ENCODE data around the gene SEMA4B. TPM values are rescaled to one million over a fixed set of nuclear protein-coding genes. Genes with fewer than 3 reads are reported as not detected.

The SEMA4B gene
- total RNA-seq, 4 donors from 2014 or later: 89.2 to 151 (median 106) TPM

DNA sequence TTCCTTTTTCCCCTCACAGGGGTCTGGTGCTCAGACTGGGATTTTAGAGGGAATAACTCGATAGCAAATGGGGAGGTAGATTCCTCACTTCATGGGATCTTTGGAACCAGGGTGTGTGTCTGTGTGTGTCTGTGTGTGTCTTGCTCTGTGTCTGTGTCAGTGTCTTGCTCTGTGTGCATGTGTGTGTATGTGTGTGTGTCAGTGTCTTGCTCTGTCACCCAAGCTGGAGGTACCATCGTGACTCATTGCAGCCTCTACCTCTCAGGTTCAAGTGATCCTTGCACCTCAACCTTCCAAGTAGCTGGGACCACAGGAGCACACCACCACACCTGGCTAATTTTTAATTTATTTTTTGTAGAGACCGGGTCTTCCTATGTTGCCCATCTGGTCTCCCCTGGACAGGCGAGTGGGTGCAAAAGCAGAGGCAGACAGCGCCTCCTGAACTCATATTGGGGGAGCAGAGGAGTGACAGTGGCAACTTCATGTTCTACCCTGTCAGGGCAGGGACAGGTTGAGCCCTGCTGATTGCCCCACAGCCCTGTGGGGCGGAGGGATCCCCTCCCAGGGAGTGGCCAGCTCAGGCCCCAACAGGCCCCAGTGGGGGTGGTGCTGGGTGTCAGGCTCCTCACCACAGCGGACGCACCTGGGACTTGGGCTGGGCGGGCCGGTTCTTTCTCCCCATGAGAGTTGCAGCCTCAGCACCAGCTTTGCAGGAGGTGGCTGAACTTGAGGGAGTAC lies 10.4 kb upstream of the SEMA4B start:
- no peak for TF ChIP-seq POLR2A (IDR thresholded peaks at IDR 0.05)
- TF ChIP-seq, protein P1, sequence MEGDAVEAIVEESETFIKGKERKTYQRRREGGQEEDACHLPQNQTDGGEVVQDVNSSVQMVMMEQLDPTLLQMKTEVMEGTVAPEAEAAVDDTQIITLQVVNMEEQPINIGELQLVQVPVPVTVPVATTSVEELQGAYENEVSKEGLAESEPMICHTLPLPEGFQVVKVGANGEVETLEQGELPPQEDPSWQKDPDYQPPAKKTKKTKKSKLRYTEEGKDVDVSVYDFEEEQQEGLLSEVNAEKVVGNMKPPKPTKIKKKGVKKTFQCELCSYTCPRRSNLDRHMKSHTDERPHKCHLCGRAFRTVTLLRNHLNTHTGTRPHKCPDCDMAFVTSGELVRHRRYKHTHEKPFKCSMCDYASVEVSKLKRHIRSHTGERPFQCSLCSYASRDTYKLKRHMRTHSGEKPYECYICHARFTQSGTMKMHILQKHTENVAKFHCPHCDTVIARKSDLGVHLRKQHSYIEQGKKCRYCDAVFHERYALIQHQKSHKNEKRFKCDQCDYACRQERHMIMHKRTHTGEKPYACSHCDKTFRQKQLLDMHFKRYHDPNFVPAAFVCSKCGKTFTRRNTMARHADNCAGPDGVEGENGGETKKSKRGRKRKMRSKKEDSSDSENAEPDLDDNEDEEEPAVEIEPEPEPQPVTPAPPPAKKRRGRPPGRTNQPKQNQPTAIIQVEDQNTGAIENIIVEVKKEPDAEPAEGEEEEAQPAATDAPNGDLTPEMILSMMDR (IDR thresholded peaks at IDR 0.05): no peak
- DNase-seq (ENCODE audit: low spot score in 2 of 2): peak; percentile 73 to 91
- no peak overlapping the region for H3K4me3 ChIP-seq (ENCODE audit: low read depth, poor library complexity, severe bottlenecking)
- intact Hi-C loops (cut with DNase I; ENCODE audit: low total_unique reads): no loop called here
- 41 to 64% methylated on average over 10 of the region's 10 CpGs for WGBS, 2 donors

DNA sequence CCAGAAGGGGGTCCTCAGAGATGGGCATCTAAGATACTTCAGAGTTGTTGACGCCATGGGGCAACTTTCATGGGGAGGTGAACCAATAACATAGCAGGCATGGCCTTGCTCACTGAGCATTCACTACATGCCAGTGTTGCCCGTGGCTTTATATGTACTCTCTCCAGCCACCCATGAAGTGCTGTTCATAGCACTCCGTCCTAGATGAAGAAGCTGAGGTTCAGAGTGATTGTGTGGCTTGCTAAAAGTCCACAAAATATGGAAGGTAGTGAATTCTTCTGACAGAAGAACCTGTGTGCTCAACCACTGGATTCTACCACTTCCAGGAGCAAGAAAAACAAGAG lies 9.8 kb upstream of the SEMA4B start:
- no peak for TF ChIP-seq POLR2A (IDR thresholded peaks at IDR 0.05)
- TF ChIP-seq, protein P1 (IDR thresholded peaks at IDR 0.05): no peak
- 35 to 51% methylated on average over 3 of the region's 3 CpGs for WGBS, 2 donors
- H3K4me3 ChIP-seq (ENCODE audit: low read depth, poor library complexity, severe bottlenecking): no peak overlapping the region
- intact Hi-C loops (cut with DNase I; ENCODE audit: low total_unique reads): no loop called here
- no peak for DNase-seq (ENCODE audit: low spot score in 2 of 2)

DNA sequence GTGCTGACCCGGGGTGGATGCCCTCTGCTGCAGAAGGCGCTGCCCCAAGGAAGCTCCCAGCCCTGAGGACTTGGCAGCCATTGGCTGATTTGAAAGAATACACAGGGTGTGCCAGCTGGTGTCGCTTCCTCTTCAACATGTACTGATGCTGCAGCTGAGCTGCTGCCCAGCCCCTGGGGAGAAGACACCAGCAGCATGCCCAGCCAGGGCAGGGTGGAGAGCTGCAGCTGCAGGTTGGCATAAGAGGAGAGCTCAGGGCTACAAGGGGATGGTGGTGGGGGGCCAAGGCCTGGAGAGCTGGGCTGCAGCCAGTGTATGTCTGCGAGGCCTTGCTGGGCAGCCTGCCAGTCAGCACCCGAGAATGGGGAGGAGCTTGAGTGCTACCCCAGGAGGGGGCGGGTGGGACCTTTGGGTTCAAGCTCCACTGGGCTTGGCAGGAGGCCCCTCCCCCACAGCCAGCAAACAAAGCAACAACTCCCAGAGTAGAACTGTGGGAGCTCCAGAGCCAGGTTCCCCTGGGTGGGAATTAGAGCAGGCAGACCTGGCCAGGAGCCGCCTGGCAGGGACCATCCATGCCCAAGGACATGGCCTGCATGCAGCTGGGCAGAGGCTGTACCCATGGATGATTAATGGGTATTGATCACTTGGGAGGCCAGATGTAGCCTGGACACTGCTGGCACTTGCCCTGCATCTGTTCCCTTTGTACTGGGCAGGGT lies 9.2 kb upstream of the SEMA4B start:
- intact Hi-C loops (cut with DNase I; ENCODE audit: low total_unique reads): no loop called here
- H3K4me3 ChIP-seq (ENCODE audit: low read depth, poor library complexity, severe bottlenecking): no peak overlapping the region
- TF ChIP-seq, protein P1 (IDR thresholded peaks at IDR 0.05): no peak
- TF ChIP-seq POLR2A (IDR thresholded peaks at IDR 0.05): no peak
- peak; percentile 84 to 93 for DNase-seq (ENCODE audit: low spot score in 2 of 2)
- WGBS, 2 donors: 28 to 39% methylated on average over 4 to 7 of the region's 7 CpGs

DNA sequence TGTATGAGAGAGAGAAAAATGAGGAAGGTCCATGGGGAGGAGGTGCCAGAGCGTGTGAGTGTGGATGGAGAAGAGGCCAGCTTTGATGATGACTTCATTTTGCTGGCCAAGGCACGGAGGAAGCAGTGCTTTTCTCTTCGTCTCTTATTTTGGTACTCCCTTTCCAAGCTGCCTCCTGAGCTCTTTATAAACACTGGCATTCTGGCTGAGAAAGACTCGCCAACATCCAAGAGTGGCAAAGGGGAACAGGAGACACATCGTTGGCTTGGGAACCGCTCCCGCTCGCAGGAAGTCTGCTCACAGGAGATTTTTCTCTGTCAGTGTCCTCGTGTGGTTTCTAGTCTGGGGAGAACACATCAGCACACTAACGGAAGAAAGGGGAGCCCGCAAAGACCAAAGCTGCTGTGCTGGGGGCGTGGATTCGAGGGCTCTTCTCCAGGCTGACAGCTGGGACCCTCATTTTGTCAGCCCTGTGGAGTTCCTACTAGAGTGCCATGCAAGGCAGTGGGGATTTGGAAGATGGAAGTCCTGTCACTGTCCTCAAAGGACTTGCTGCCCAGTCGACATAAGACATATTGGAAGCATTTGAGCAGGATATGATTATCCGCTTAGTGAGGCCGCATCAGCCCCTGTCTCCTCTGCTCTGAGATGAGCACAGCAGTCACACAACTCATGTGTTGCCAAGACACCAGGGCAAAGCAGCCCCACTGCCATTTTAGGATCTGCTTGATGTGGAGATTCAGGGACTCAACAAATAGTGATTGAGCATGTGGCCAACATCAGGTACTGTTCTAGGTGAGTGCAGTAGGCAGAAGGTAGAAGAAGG lies 8.0 kb upstream of the SEMA4B start:
- intact Hi-C loops (cut with DNase I; ENCODE audit: low total_unique reads): no loop called here
- WGBS, 2 donors: 54 to 55% methylated on average over 16 of the region's 16 CpGs
- DNase-seq (ENCODE audit: low spot score in 2 of 2): no peak
- TF ChIP-seq, protein P1 (IDR thresholded peaks at IDR 0.05): no peak
- TF ChIP-seq POLR2A (IDR thresholded peaks at IDR 0.05): no peak
- H3K4me3 ChIP-seq (ENCODE audit: low read depth, poor library complexity, severe bottlenecking): no peak overlapping the region

DNA sequence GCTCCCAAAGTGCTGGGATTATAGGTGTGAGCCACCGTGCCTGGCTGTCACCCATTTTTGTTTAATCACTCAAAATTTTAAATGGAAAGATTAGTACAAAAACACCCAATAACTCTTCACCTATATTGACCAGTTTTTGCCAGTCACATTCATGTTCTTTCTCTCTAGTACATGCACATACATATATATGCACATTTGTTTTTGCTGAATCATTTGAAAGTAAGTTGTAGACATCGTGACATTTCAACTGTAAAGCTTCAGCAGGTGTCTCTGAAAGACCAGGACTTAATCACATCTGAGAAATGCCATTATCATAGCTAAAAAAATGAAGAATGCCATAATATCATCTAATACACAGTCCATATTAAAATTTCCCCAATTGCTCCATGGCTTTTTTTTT lies 6.5 kb upstream of the SEMA4B start:
- intact Hi-C loops (cut with DNase I; ENCODE audit: low total_unique reads): no loop called here
- H3K4me3 ChIP-seq (ENCODE audit: low read depth, poor library complexity, severe bottlenecking): no peak overlapping the region
- WGBS, 2 donors: 78 to 80% methylated on average over 2 of the region's 2 CpGs
- no peak for TF ChIP-seq POLR2A (IDR thresholded peaks at IDR 0.05)
- TF ChIP-seq, protein P1 (IDR thresholded peaks at IDR 0.05): no peak
- no peak for DNase-seq (ENCODE audit: low spot score in 2 of 2)

Measured in lower leg skin (tissue), 4 donors.